ENCODE data around the gene TSC2.
"Not testable (repeated sequence)": the region's sequence is repeated elsewhere in the genome, so short reads cannot be mapped to it uniquely, and the experiment has no call there.

The TSC2 gene

GRCh38 chr16:2122429-2122828, 74.6 kb downstream of the TSC2 start:
- DNase-seq (ENCODE audit: low spot score) = no peak

DNA sequence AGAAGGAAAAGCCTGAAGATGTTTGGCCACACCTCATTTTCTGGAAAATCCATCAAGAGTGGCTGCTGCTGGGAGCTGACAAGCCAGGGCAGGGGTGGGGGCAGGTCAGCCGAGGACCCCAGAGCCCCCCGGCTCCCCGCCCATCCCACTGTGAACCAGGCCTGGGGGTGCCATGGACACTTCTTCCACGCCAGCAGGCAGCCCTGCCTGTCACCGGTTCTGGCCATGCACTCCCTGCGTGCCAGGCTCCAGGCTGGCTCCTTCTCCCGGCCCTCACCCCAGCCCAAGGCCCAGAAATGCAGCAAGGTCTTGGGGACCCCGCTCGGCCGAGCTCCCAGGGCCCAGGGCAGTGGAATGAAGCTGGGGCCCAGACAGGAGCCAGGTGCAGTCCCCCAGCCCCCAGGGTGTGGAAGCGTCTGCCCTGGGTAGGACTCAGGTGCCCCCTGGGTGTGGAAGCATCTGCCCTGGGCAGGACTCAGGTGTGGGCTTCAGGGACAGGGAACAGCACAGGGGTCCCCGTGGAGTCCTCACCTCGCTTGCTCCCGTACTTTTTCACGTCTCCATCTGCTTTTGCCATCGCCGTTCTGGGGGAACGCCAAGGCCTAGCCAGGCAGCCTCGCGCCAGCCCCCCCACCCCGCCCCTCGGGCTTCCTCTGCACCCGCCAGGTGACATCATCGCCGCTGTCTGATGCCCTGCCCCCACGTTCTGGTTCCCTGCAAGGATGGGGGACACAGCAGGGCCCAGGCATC, 75.3 kb downstream of the TSC2 start:
- not testable (repeated sequence) for DNase-seq (ENCODE audit: low spot score)

DNA sequence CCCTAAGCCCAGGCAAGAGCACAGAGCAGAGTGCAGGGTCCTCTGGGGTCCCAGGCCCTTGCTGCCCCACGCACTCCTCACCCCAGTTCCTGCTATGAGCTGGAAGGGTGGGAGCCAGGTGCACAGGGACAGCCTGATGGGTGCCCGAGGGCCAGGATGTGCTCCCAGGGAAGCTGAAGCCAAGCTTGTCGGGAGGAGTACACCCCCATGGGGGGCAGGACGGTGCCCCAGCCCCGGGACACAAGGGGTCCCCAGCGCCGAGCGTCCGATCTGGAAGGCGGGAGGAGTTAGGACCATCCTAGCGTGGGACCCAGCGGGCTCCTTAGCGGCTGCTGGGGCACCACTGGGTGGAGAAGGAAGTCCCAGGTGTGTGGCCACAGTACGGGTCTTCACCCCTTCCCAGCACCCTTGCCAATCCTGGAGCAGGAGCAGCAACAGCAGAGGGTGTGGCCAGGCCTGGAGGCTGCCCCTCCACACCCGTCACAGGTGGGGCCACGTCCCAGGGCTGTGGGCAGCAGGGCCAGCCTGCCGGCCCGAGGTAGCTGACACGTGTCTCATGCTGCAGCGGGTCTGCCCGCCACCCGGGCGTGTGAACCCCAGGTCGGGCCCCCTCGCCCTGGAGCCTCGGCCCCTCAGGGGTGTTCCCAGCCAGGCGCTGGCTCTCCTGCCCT, 76.1 kb downstream of the TSC2 start:
- not testable (repeated sequence) for DNase-seq (ENCODE audit: low spot score)

DNA sequence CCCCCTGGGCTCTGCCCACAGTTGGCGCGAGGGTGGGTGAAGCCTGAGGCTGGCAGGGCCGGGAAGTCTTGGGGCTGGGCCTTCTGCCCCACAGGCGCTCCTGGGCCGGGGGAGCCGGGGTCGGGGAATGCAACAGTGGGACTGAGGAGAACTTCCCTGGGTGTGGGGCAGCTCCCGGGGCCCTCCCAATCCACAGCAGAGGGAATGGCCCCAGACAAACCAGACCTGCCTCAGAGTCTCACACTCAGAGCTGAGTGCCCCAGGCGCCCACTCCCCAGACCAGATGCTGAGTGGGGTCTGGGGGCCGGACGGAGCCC, 76.5 kb downstream of the TSC2 start:
- DNase-seq (ENCODE audit: low spot score) = not testable (repeated sequence)

DNA sequence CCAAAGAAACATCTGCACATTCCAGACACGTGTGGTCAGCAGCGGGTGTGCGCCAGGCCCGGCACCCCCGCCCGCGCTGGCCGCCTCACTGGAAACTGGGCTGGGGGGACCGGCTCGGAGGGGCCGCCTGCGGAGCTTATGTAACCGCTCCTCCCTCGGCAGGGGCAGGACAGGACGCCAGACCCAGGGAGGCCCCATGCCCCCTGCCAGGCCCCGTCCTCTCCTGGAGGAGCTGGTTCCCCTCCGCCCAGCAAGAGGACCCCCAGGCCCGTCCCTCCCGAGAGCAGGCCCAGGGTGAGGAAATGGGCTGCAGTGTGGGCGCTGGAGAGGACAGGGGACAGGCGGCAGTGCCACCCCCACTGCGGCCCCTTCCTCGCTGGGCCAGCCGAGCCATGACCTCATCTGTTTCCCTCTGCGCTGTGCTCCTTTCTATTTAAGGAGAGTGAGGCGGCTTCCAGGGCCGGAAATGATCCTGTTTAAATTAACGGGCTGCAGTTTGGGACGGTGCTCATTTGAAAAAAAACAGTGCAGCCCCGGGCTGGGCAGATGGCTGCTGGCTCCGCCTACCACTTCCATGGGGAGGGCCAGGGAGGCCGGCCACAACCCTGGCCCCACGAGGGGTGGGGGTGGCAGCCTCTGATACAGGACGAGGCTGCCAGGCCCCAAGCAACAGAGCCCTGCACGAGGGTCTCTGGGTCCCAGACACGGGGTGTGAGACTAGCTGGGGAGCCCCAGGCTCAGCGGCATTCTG, 77.1 kb downstream of the TSC2 start:
- not testable (repeated sequence) for DNase-seq (ENCODE audit: low spot score)

DNA sequence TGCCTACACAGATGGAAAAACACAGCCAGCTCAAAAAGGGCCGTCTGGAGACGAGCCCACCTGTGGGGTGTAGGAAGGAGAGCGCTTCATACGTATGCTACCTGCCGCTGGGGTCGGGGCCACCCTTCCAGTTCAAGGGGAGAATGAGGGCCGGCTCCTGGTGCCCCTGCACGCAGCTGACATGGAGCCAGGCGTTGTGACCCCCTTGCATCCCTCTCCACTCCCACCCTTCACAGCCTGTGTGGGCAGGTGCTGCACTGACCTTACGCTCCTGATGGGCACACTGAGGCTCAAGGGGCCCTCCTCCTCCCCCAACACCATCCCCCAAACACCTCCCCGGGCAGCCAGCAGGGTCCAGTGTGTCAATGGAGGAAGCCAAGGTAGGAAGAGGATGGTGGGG, 77.8 kb downstream of the TSC2 start:
- DNase-seq (ENCODE audit: low spot score) = not testable (repeated sequence)

DNA sequence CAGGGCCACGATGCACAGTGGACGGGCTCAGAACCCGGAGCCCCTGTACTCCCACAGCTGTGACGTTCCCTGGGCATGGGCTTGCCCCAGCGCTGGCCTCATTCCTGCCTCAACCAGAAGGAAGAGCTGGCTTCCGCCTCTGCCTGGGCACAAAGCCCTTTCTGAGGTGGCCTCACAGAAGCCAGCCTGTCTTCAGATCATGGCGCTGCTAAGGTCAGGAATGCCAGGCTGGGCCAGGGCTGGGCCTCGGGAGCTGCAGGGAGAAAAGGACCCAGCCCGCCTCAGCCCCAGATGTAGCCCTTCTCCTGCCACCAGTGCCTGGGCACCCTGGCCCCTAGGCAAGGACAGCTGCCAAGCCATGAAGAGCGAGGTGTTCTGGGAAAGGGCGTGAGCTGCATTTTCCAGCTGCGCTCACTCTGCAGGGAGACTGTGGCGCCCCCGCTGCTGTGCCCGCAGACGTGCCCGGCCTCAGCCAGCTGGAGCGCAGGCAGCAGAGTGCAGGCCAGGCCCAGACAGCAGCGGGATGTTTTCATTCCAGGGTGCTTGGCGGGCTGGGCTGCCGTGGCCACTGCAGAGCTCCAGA, 78.5 kb downstream of the TSC2 start:
- DNase-seq (ENCODE audit: low spot score) = not testable (repeated sequence)

DNA sequence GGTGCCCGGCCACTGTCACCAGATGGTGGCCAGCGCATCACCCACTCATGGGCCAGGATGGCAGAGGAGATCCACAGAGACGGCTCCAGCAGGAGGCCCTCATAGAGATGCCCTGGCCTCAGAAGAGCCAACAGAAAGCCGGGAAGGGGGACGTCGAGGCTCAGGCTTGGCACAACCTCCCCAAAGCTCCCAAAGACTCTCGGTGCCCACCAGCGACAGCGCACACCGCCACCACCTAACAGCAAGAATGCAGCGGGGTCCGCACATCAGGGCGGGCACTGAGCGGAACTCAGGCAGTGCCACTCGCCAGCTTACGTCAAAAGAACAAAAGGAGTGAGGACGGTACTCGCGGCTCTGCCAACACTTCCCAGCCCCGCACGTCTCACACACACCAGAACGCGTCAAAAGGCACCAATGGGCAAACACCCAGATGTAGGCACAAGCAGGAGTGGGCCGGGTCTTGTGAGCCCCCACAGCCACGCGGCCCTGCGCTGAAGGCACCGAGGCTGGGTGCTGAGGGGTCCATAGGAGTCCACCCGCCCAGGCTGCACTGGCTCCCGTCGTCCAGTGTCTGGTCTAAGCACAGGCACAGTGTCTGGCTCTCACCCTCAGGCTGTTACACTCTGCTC, 79.3 kb downstream of the TSC2 start:
- not testable (repeated sequence) for DNase-seq (ENCODE audit: low spot score)

DNA sequence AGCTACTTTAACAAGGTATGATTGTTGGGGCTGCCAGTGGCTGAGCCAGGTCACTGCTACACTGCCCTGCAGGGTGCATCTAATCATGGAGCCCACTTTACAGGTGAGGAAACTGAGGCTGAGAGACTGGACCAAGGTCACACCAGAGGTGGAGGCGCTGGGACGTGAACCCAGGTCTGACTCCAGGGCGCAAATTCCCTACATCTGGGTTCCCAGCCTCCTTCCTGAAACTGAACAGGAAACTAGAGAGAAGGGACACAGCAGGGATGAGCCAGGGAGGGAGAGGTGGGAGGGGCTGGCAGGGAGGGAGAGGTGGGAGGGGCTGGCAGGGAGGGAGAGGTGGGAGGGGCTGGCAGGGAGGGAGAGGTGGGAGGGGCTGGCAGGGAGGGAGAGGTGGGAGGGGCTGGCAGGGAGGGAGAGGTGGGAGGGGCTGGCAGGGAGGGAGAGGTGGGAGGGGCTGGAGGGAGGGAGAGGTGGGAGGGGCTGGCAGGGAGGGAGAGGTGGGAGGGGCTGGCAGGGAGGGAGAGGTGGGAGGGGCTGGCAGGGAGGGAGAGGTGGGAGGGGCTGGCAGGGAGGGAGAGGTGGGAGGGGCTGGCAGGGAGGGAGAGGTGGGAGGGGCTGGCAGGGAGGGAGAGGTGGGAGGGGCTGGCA, 80.0 kb downstream of the TSC2 start:
- not testable (repeated sequence) for DNase-seq (ENCODE audit: low spot score)

- DNase-seq (ENCODE audit: low spot score) = not testable (repeated sequence)
These were observed 81.5 kb downstream of the TSC2 start for GRCh38 chr16:2129251-2129650.

- not testable (repeated sequence) for DNase-seq (ENCODE audit: low spot score)
These were observed 82.2 kb downstream of the TSC2 start for GRCh38 chr16:2129890-2130447.

GRCh38 chr16:2133797-2134196, 86.0 kb downstream of the TSC2 start:
- DNase-seq (ENCODE audit: low spot score) = not testable (repeated sequence)

DNA sequence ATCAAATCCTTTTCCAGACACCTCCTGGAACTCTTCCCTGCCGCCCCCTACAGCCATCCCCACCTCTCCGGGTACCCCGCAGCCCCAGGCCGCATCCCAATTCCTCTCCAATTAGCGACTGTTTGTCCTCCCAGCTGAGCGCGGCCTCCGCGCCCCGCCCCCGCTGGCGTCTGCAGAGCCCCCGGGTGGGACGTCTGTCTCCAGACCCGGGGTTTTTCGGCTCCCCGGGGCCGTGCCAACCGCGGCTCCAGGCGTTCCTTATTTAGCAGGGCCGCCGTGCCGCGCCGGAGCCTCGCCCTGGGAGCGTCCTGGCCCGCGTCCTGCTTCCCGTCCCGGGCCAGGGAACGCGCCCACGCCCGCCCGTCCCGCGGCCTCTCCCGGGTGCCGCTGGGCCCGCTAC, 87.3 kb downstream of the TSC2 start:
- not testable (repeated sequence) for DNase-seq (ENCODE audit: low spot score)

DNA sequence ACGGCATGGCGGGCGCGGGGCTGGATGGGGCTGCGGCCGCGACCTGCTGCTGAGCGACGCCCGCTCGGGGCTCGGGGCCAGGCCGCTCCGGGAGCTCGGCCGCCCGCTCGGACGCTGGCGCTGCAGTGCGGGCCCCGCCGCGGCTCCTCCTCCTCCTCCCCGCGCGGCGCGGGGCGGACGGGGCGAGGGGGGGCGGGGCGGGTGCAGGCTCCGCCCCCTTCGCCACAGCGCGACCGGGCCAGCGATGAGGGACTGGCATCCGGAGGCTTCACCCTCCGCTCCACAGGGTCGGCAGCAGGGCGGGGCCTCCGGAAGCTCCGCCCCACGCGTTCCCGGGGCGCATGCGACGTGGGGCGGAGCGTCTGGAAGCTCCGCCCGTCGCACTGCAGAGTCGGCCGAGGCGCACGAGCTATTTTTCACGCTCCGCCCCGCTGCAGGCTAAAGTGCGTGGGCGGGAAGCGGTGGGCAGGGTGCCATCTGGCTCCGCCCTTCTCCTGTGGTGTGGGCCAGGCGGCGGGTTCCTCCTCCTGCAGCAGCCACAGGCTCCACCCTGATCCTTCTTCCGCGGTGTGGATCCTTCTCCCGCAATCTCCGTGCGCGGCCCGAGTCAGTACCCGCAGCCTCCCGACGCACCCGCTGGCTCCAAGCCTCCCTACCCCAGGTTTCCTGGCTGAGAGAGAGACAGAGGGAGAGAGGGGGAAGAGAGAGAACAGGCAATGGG, 88.1 kb downstream of the TSC2 start, which contains the start of gene PKD1:
Gene PKD1, minus strand, starts transcription at position 129 of the 721 bp plus-strand sequence. CDS start 209 bp downstream, outside the sequence.
- DNase-seq (ENCODE audit: low spot score) = not testable (repeated sequence)

Data from COLO829 (cell line).